GM18517 (cell line): ENCODE results near the gene MAL.

ENCODE experiments used
- ATAC-seq: cut with Tn5 transposase; IDR thresholded peaks from one replicate; pipeline ENCODE4 v1.9.1; 2021; ENCODE audit warnings: mild to moderate bottlenecking, moderate library complexity; ENCODE audit not compliant: unreplicated experiment

MAL gene

GRCh38 chr2:95015261-95015912 is 10.1 kb upstream of the MAL start:
- no peak for ATAC-seq

GRCh38 chr2:95016616-95017015 is 8.9 kb upstream of the MAL start:
- no peak for ATAC-seq

GRCh38 chr2:95017071-95017501 is 8.4 kb upstream of the MAL start:
- ATAC-seq, result no peak

GRCh38 chr2:95017836-95018235 is 7.7 kb upstream of the MAL start:
- ATAC-seq, result no peak

DNA sequence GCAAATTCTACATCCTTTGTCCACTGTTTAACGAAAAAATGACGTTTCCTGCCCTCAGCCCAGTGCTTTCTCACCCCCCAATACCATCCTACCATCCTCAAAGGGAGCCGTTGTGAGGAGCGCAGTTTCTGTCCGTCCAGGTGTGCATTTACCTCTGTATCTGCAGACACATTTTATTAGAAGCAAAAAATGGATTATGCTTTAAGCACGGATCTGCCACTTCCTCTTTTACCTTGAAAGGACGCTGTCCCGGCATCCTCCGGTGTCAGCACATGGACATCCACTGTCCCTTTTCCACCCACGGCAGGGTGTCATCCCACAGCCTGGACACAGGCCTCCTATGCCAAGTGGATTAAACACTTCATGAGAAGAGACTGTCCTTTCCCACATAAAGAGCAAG is 7.2 kb upstream of the MAL start:
- ATAC-seq, result no peak

- ATAC-seq, result no peak
Observed at GRCh38 chr2:95018861-95019550, 6.5 kb upstream of the MAL start.

DNA sequence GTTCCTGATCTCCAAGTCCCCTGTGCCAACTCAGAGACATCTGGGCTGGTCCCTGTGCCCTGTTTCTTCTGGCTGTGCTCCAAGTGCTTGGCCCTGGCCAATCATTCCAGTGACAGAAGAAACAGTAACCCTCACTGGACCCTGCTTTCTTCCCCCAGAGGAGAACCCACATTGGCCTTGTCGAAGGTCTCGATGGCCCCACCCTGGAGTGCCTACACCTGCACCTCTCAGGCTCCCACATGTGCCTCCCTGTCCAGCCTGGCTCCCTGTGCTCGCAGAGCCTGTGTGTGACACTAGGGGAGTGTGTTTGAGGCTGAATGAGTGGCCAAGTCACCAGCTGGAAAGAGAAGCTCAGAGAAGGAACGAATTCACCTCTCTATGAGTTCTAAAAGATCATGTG is 5.9 kb upstream of the MAL start:
- no peak for ATAC-seq

GRCh38 chr2:95020275-95021022 is 5.1 kb upstream of the MAL start:
- ATAC-seq, result no peak

- ATAC-seq, result no peak
Observed at GRCh38 chr2:95021023-95021416, 4.5 kb upstream of the MAL start.

DNA sequence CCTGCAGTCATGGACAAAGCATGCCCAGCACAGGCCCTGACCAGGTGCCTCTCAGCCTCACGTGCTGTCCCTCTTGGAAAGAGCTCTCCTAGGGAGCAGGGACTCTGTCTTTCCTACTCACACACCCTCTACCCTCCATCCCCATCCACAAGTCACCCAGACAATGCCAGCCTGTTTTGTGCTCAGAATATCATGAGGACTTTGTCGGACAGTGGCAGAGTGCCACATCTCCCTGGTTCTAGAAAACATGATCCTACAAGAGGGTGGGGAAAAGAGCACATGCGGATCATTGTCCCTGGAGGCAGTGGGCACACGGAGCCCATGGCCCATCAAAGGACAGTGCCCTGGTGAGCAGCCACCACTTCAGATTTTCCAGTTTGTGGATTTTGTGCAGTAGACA is 3.7 kb upstream of the MAL start:
- ATAC-seq, result no peak

GRCh38 chr2:95022309-95023221 is 2.9 kb upstream of the MAL start:
- peak; percentile 85 for ATAC-seq

DNA sequence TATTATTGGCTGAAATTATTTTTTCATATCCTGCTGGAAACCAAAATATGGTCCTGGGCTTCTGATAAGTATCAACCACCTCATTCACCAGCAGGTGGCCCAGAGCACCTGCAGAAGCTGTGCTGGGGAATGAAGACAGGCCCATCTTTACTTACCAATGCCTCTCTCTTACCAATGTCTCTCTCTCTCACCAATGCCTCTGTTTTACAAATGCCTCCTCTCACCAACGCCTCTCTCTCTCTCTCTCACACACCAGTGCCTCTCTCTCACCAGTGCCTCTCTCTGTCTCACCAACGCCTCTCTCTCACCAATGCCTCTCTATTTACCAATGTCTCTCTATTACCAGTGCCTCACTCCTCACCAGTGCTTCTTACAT is 2.3 kb upstream of the MAL start:
- no peak for ATAC-seq

- ATAC-seq, result no peak
Observed at GRCh38 chr2:95024371-95024770, 1.1 kb upstream of the MAL start.

GRCh38 chr2:95024960-95025405 is 525 bp upstream of the MAL start:
- ATAC-seq, result no peak

- no peak for ATAC-seq
Observed at GRCh38 chr2:95026471-95027368, 1.2 kb downstream of the MAL start.

DNA sequence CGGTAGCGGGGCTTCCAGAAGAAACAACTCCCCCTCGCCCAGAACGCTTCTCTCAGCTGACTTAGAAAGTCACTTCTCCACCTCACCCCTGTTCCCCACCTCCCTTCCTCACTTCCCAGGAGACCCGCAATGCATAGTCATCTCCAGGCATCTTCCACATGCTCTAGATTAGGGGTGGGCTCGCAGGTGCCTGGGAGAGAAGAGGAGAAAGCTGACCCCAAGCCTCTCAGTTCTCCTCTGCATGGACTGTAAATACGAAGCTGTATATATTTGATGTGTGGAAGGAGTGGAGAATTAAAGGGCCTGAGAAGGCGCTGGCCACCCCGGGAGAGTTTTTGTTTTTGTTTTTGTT is 1.8 kb downstream of the MAL start:
- ATAC-seq, result no peak

- no peak for ATAC-seq
Observed at GRCh38 chr2:95029898-95030341, 4.4 kb downstream of the MAL start.

DNA sequence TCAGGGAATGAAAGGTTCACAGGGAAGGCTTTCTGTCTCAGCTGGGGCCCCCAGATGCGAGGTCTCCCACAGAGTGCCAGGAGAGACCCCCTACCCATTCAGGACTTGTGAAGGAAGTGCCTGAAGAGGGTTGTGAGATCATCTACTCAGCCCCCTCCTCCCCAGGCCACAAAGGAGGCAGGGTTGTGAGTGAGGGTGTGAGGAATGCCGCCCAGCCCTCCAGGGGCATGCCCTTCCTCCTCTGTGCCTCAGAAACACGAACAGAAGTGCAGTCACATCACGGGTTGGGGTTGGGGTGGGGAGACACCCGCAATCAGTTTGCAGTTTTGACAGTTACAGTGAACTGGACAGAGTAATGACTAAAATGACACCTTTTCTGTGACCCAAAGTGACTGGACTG is 5.0 kb downstream of the MAL start:
- no peak for ATAC-seq

DNA sequence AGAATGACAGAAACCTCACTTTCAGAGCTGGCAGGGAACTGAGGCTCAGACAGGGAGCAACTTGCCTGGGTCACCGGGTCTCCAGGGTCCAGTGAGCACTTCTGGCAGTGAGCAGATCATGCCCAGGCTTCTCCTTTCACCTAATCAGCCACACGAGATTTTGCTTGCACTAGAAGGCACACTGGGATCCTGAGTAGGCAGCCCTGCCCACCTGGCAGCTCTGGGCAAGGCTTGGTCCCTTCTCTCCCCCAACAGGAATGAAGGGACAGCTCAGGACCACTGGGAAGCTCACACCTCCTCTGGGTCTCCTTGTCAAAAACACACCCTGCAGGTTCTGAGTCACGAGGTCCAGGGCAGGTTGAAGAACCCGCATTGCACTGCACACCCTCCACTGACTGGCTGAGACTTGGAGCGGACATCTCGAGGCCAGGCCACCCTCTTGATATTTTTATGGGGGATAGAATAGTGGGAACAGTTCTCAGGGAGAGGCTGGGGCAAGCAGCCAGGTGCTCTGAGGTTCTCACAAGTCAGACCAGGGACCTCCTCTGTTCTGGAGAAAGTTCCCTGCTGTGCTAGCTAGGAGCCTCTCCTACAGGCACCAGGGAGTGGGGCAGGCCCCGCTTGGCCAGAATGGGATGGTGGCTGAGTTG is 5.7 kb downstream of the MAL start:
- no peak for ATAC-seq

GRCh38 chr2:95031726-95032116 is 6.2 kb downstream of the MAL start:
- ATAC-seq, result no peak
